Measurements from ENCODE around the gene DTNB.

The DTNB gene

DNA sequence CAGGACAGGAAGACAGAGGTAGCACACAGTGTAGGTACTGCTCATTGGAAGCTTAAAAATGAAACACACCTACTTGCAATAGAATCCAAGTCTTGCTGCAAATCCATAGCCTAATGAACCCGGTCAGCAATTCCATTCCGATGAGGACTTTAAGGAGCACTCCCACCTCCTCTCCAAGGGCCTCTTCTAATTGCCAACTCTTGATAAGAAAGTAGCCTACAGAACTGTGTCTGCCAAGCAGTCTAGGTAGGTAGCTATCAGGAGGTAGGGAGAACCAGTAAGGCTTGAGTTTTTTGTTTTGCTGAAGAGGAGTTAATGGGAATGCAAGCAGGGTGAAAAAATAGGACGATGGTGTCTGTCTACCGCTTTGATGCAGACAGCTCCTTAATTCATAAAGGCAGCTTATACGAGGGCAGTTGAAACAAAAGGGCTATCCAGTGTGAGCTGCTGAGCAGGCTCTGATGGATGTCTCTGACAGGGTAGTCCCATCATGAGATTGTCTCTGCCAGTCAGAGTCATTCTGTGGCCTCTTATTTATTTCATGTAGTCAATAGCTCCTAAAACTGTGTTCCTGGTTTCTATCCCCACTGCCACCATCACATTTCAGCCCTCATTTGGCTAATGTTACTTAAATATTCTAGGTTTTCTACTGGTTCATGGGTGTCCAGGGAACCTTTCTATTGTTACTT, 176.0 kb downstream of the DTNB start:
- no peak for DNase-seq (ENCODE audit: low read depth)

DNA sequence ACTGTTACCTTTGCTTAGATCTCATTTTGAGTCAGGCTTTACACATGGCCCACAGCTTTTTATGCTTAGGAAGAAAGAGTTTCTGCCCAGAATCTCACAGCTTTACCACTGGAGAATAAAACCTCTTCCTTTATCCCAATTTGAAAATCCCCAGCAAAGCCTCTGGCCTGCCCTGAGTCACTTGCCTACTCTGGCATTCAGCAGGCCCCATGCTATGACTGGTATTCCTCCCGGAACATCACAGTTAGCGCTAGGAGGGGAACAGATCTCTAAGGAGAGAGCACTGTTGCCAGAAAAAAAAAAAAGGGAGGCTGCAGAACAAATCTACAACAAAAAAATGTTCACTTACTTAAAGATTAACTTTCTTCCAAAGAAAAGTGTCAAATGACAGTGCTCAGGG, 178.8 kb downstream of the DTNB start:
- no peak for DNase-seq (ENCODE audit: low read depth)

DNA sequence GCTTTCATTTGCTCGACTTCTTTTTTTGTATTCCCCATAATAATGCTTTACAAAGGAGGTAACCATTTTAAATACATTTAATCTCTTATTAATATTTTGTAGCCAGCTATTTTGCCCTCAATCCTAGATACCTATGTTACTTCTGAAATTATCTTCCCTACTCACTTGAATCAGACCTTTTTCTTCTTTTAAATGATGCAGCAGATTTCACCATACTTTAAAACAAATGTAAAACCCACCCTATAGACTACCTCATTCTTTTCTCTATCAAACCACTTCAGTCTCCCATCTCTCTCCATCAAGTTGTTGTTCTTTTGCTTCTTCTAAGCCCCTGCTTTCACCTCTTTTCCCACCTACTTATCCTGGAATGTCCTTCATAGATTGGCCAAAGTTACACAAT, 180.2 kb downstream of the DTNB start:
- no peak for DNase-seq (ENCODE audit: low read depth)

DNA sequence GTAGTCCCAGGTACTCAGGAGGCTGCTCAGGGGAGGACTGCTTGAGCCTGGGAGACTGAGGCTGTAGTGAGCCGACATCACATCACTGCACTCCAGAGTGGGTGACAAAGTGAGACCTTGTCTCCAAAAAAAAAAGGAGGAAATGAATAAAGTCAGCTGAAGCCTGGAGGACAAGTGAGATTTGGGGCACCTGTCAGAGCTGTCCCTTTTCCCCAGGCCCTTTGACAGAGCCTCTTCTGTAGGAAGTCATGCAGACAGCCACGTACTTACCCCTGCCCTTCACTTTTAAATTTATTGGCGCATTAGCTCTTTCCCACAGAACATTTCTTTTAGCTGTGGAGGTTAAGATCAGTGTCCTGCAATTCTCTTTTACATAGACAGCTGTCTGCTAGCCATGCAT, 180.7 kb downstream of the DTNB start:
- DNase-seq (ENCODE audit: low read depth): no peak

DNA sequence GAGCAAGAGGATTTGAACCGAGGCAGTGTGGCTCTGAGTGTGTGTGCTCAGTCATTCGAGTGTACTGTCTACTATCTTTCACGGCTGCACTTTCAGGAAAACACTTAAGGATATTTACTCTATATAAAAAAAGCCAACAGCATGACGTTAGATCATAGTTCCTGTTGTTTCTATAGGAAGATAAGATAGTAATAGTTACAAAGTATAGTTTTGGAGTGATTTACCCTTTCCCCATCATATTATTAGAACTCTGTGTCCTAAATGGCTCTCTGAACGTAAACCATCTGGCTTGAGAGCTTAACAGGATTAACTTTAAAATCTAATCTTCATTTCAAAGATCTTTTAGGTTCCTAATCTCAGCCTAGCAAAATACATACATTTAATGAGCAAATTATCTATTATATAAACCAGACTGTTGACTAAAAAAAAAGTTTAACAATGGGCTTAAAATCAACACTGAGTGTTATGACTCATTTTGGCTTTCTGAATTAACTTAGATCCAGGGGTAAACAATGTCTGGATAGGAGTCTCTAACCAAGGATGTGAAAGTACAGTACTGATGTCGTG, 181.3 kb downstream of the DTNB start:
- DNase-seq (ENCODE audit: low read depth): no peak

DNA sequence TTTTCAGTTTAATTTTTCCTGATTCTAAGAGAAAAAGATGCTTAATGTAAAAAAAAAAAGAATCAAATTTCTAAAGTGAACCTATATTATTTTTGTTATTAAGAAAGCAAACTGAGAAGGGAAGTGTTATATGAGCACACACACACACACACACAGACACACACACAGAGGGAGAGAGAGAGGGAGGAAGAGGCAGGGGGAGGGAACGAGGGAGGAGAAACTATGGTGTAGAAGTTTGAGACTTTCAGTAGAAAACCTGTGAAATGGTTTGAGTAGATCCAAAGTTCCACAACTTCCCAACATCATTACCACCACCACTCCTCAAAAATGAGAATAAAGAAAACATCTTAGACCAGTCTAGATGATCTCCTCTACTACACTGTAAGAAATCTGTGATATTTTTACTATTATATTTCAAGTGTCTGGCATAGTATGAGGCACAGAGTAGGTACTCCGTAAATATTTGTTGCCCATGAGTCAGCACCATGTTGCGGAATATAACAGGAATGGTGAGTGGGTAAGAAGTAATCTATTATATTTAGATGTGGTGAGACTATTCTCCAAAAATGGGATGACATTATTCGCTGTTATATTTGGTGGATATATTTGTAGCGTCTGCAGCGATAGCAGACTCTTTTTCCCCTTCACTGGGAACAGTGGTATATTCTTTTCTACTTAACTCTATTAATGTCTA, 182.2 kb downstream of the DTNB start:
- DNase-seq (ENCODE audit: low read depth): no peak

DNA sequence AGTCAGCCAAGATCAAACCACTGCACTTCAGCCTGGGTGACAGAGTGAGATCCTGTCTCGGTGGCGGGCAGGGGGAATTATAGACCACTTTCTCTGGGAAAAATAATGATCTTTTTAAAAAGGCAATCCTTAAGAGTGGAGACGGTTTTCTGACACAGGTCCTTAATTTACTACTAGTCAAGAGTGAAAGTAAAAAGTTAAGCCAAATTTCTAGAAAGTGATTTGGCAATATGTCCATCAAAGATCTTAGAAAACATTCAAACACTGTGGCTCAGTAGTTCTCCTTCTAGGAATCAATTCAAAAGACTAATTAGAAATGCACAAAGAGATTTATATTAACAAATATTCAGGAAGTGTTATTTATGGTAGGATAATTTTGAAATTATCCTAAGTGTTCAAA, 183.2 kb downstream of the DTNB start:
- no peak for DNase-seq (ENCODE audit: low read depth)

DNA sequence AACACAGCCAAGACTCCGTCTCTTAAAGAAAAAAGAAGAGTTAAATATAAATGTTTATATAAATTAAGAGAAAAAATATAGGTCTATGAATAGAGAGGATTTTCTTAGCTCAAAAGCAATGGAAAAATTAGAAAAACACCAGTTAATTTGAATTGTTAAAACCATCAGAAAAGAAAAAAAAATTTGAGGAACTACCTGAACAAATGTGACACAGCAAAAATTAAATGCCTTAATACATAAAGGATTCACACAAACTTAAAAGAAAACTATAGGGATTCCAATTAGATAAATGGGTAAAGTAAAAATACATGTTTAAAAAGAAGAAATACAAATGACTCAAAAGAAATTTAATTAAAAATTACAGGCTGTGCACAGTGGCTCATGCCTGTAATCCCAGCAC, 183.7 kb downstream of the DTNB start:
- DNase-seq (ENCODE audit: low read depth): no peak

DNA sequence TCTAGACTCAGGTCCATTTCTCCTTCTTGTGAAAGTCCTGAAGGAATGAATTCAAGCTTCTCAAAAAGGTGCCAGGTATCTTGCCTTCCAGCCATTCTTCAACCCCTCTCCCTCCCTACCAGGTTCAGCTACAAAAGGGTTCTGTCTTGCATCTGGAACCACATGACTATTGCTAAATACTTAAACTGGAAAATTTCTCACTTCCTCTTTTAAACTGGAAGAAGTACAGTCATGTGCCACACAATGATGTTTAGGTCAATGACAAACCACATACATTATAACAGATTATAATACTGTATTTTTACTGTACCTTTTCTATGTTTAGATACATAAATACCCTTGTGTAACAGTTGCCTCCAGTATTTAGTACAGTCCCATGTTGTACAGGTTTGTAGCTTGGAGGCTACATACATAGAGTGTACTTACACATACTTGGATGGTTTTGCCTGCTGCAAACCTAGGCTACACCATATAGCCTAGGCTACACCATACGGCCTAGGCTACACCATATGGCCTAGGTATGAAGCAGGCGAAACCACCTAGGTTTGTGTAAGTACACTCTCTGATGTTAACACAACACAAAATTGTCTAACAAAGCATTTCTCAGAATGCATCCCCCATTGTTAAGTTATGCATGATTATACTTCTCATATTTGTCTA, 189.6 kb downstream of the DTNB start:
- DNase-seq (ENCODE audit: low read depth): no peak

DNA sequence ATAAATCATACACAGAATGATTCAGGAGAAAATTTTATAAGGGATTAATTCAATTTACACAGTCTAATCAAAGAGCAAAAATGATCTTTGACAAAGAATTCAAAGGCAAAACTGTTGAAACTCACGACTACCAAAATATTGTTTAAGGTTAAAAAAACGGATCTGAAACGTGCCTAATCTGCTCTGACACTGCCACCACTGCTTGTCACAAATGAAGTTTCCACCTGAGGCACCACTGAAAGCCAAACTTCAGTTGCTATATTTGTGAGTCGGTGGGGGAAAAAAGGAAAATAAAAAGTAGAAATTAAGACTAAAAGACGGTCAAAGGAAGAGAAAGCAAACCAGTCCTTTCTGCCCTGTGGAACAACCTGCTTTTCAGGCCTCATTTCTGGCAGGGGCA, 191.0 kb downstream of the DTNB start:
- DNase-seq (ENCODE audit: low read depth): no peak

DNA sequence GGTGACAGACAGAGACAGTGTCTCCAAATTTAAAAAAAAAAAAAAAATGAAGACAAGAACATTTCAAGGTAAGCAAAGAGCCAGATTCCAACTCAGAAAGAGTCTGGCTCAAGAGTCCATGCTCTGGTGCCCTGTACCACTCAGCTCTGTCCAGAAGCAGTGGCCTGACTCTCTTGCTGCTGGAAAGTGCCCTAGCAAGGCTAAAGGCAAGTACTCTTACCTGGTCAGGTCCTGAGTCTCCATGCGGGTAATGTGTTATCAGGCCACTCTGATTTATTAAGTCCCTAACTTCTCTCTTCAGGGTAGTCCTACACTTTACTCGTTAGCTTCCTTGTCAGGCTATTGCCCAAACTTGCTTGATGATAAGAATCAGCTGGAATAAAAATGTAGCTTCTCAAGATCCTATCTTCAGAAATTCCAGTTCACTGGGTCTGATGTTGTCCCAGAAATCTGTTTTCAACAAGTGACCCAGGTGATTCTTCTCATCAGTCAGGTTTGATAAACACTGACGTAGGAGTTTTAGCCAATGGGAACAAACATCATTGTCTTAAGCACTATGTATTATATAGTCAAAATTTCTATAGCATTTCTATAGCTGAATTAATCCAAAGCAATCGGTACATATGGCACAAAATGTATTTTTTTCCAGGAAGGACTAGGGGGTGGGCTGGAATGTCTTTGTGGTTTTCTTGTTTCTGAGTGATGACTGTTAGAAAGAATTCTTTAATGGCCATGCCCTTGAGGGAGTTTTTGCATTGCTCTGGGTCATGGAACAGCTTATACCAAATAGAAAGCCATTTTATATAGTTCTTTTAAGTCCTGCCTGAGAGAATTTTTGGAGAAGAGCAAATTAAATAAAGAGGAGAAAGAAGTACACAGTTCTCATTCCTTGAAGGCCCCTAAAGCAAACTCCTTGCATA, 191.7 kb downstream of the DTNB start:
- no peak for DNase-seq (ENCODE audit: low read depth)

DNA sequence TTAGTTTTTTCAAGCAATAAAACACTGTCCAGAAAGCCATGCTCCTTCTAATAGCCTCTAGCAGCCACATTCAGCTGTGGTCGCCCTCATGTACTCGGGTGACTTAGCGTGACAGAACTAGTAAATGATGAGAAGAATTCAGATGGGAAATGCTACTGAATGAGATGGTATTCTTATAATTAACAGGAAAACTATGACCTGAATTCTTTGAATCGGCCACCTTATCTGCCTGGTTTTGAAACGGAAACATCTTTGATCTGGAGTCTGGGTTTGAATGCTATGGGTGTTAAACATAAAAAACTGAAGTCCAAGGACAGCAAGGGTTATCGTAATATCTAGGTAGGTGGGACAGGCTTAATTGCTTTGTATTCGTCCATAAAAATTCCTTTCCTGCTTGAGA, 192.8 kb downstream of the DTNB start:
- DNase-seq (ENCODE audit: low read depth): no peak

DNA sequence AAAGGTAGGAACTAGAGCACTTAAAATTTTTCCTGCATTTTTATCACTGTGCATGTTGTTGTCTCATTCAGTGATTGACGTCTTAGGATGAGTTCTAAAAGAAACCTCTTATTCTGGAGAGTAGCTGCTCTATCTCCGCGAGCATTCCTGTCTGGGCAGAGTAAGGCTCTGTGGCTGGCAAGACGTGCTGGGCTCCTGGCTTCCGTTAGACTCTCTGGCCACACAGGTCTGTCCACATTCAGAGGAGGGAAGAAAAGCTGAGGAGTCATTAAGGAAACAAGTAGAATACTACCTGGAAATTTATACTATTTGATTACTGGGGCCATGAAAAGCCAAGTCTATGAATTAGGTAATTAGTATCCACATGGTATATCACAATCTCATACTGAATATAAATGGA, 193.6 kb downstream of the DTNB start:
- no peak for DNase-seq (ENCODE audit: low read depth)

DNA sequence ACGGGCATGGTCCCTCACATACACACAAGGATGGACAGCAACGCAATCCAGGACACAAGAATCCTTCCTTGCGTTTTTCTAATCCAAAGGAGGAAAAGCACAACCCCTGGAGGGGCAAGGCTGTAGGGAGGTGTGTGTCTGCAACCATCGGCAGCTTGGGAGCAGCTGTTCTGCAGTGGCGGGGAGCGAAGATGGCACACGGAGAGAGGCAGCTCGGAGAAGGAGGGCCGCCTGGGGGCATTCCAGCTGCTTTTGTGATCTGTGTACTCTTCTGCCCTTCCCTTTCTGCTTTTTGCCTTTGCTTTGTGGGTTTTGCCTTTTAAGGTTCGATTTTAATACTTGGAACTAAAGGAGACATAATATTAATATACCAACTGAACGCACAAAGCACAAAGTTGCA, 194.6 kb downstream of the DTNB start:
- no peak for DNase-seq (ENCODE audit: low read depth)

DNA sequence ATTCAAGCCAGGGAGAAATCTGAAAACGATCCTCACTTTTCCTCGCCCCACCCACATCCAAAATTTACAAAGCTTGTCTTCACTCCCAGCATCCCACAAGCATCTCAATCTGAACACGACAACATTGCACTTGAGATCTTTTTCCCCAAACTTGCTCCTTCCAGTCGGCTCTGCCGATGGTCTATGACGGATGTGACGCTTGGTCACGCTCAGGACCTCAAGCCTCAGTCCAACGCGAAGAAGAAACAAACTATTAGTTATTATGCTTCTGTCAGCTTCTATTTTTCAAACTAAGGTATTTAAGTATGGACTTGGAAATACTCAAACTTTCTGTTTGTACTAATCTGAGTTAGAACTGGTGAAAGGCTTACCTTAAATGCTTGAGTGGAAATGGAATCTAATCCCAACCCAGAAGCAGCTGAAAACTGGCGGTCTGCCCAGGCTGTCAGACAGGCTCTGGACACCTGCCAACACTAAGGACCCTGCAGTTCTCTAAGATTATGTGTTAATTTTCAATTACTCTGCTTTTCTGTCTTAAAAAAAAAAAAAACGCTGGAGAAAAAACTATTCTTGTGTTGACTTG, 199.5 kb downstream of the DTNB start:
- no peak for DNase-seq (ENCODE audit: low read depth)

DNA sequence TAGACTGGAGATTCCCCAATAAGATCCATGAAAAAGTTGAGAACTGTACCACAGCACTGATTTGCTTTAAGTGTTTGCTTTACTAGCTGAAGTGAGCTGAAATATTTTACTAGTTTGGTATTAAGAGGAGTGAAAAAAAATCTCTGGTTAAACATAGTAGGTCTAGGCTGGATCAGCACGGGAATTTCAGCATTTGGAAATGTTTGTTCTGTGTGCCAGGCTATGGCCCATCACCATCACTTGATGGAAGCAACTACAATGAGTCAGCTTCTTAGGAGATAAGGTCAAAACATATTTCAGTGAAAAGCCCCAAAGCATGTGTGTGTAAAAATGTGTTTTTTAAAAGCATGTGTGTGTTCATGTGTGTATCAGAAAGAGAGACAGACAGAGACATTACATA, 200.2 kb downstream of the DTNB start:
- DNase-seq (ENCODE audit: low read depth): no peak

DNA sequence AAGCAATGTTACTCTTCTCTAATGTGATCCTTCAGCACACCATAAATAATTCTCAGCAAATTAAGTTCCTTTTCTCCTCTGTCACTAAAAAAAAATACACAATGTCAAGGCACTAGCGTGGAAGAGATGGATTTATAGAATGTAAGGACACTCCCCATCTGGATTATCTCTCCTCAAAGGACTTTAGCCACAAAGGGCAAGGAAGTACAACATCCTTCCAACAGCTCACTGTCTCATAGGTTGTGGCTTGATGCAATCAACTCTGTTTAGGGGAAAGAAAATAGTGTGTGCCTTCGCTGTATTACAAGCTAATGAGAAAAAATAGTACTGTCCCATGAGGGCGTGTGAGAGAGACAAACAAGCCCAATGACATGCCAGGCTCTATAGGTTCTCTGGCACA, 202.6 kb downstream of the DTNB start:
- DNase-seq (ENCODE audit: low read depth): no peak

DNA sequence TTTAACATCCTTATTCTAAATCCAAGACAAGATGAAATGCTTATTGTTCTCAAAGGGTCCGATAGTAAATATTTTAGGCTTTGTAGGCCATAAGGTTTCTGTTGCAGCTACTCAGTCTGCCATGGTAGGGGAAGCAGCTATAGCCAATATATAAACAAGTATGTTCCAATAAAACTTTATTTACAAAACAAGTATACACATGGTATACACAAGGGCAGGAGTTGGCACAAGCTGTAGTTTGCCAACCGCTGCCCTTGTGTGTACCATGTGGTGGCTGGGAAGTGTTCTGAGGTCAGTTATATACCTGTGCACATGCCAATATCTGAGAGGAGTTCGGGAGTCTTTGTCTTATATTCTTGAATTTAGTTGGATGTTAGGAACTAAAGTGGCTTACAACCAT, 205.6 kb downstream of the DTNB start:
- DNase-seq (ENCODE audit: low read depth): no peak

DNA sequence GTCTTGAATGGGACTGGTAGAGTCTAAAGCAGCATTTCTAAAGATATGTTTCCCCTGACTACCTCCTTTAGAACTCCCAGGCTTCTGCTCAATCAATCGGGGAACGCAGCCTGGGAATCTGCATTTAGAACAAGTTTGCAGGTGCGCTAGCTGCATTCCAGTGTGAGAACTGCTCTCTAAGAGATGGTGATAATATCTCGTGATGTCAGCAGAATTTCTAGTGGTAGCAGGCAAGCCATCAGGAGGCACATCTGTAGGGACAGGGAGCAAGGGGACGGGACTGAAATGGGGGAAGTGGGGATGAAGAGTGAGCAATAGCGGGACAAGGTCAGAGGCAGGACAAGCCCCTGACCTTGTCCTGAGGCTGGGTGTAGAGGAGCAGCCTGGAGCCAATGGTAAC, 211.4 kb downstream of the DTNB start:
- DNase-seq (ENCODE audit: low read depth): no peak

DNA sequence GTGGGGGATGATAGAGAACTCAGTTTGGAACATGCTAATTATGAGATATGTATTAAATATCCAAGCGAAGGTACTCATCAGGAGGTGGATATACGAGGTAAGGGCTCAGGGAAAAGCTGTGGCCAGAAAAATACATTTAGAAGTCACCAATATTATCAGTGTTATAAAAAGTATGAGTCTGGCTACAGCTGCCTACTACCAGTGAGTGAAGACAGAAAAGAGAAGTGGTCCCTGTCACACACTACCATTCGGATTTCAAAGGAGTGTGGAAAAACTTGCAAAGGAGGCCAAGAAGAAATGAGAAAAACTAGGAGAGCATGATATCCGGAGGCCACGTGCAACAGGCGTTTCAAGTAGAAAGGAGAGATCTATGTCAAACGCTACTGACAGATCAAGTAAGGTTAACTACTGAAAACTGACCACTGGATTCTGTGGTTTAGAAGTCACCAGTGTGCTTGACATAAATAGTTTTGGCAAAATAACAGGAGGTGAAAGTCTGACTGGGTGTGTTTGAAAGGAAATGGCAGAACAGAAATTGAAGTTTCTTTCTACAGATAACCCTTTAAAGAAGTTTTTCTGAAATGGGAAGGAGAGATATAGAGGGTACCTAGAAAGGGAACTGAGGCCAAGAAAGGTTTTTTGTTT, 213.0 kb downstream of the DTNB start:
- DNase-seq (ENCODE audit: low read depth): no peak
